ENCODE data around the gene ZFP82.

Gene ZFP82

DNA sequence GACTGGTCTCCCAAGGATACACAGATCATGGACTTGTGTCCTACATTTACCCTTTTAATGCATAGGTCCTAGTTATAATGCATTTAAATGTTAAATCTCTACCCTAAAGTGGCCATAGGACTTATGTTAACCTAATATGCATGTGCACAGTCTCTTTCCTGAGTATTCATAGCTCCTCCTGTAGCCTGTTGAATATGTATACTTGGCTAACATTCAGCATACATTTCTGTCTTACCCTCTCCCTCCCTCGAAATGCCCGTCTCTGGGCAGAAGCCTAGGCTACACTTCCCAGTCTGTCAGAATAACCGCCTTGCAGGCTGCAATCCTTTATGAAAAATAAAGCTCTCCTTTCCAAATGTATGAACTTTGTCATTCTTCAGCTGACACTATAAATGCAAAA lies 13.9 kb downstream of the ZFP82 start:
- no peak for TF ChIP-seq TEAD4 (IDR thresholded peaks at IDR 0.05)
- TF ChIP-seq RAD21 (IDR thresholded peaks at IDR 0.05; ENCODE audit: low read depth) = no peak
- TF ChIP-seq, protein P1, sequence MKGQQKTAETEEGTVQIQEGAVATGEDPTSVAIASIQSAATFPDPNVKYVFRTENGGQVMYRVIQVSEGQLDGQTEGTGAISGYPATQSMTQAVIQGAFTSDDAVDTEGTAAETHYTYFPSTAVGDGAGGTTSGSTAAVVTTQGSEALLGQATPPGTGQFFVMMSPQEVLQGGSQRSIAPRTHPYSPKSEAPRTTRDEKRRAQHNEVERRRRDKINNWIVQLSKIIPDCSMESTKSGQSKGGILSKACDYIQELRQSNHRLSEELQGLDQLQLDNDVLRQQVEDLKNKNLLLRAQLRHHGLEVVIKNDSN (IDR thresholded peaks at IDR 0.05) = no peak
- TF ChIP-seq, protein P2, sequence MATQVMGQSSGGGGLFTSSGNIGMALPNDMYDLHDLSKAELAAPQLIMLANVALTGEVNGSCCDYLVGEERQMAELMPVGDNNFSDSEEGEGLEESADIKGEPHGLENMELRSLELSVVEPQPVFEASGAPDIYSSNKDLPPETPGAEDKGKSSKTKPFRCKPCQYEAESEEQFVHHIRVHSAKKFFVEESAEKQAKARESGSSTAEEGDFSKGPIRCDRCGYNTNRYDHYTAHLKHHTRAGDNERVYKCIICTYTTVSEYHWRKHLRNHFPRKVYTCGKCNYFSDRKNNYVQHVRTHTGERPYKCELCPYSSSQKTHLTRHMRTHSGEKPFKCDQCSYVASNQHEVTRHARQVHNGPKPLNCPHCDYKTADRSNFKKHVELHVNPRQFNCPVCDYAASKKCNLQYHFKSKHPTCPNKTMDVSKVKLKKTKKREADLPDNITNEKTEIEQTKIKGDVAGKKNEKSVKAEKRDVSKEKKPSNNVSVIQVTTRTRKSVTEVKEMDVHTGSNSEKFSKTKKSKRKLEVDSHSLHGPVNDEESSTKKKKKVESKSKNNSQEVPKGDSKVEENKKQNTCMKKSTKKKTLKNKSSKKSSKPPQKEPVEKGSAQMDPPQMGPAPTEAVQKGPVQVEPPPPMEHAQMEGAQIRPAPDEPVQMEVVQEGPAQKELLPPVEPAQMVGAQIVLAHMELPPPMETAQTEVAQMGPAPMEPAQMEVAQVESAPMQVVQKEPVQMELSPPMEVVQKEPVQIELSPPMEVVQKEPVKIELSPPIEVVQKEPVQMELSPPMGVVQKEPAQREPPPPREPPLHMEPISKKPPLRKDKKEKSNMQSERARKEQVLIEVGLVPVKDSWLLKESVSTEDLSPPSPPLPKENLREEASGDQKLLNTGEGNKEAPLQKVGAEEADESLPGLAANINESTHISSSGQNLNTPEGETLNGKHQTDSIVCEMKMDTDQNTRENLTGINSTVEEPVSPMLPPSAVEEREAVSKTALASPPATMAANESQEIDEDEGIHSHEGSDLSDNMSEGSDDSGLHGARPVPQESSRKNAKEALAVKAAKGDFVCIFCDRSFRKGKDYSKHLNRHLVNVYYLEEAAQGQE (IDR thresholded peaks at IDR 0.05; ENCODE audit: low read depth) = no peak
- no peak for TF ChIP-seq NFIC (IDR thresholded peaks at IDR 0.05)
- no peak for TF ChIP-seq EP300 (IDR thresholded peaks at IDR 0.05; ENCODE audit: borderline replicate concordance)
- TF ChIP-seq, protein P3, sequence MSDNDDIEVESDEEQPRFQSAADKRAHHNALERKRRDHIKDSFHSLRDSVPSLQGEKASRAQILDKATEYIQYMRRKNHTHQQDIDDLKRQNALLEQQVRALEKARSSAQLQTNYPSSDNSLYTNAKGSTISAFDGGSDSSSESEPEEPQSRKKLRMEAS (IDR thresholded peaks at IDR 0.05) = no peak
- no peak for TF ChIP-seq FOXM1 (IDR thresholded peaks at IDR 0.05; ENCODE audit: borderline replicate concordance, low read depth)
- TF ChIP-seq CEBPB (IDR thresholded peaks at IDR 0.05) = no peak
- no peak for TF ChIP-seq TCF12 (IDR thresholded peaks at IDR 0.05; ENCODE audit: low read depth)
- no peak for TF ChIP-seq YY1 (IDR thresholded peaks at IDR 0.05; ENCODE audit: low read depth)
- no peak for TF ChIP-seq ZBTB7A (IDR thresholded peaks at IDR 0.05; ENCODE audit: low read depth)
- TF ChIP-seq TAF1 (IDR thresholded peaks at IDR 0.05; ENCODE audit: low read depth) = no peak

DNA sequence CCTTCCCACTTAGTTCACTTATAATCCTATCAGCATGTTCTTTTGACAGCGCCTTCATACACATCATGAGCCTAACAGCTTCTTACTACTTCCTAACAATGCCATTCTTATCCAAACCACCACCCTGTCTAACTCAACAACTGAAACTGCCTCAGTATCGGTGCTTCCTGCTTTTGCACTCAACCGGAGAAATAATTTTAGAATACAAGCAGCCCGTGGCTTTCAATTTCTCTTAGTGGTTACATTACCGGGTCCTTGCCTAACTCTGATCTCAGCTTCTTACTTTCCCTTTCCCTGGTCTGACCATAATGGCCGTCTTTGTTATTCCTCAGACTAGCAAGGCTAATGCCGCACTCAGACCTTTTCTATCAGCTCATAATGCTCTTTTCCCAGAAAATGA lies 17.0 kb downstream of the ZFP82 start:
- TF ChIP-seq EGR1 (IDR thresholded peaks at IDR 0.05) (no peak), CEBPB (IDR thresholded peaks at IDR 0.05) (no peak), FOXM1 (IDR thresholded peaks at IDR 0.05; ENCODE audit: borderline replicate concordance, low read depth) (no peak), TAF1 (IDR thresholded peaks at IDR 0.05; ENCODE audit: low read depth) (no peak), YY1 (IDR thresholded peaks at IDR 0.05; ENCODE audit: low read depth) (no peak), ZBTB7A (IDR thresholded peaks at IDR 0.05; ENCODE audit: low read depth) (no peak), TEAD4 (IDR thresholded peaks at IDR 0.05) (no peak), TCF12 (IDR thresholded peaks at IDR 0.05; ENCODE audit: low read depth) (no peak), EP300 (IDR thresholded peaks at IDR 0.05; ENCODE audit: borderline replicate concordance) (no peak), NFIC (IDR thresholded peaks at IDR 0.05) (no peak), RAD21 (IDR thresholded peaks at IDR 0.05; ENCODE audit: low read depth) (no peak), CREB1 (IDR thresholded peaks at IDR 0.05; ENCODE audit: low read depth) (no peak)
- TF ChIP-seq, protein P1 (IDR thresholded peaks at IDR 0.05) = no peak
- TF ChIP-seq, protein P2 (IDR thresholded peaks at IDR 0.05; ENCODE audit: low read depth) = no peak
- TF ChIP-seq, protein P3 (IDR thresholded peaks at IDR 0.05) = no peak

DNA sequence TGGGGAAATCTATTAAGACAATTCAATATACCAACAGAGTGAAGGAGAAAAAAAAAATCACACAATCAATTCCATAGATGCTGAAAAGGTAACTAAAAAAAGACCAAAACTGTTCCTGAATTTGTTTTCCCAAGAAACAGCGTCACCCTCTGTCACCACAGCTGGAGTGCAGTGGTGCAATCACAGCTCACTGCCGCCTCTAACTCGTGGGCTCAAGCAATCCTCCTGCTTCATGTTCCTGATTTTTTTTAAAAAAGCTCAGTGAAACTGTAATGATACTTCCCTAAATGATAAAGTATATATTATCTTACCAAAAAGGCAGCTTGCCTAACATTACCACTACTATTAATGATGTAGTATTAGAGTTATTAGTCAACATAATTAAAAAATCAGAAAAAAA lies 19.9 kb downstream of the ZFP82 start:
- TF ChIP-seq NFIC (IDR thresholded peaks at IDR 0.05) = no peak
- TF ChIP-seq CREB1 (IDR thresholded peaks at IDR 0.05; ENCODE audit: low read depth) = no peak
- TF ChIP-seq TCF12 (IDR thresholded peaks at IDR 0.05; ENCODE audit: low read depth) = no peak
- TF ChIP-seq, protein P3 (IDR thresholded peaks at IDR 0.05) = no peak
- no peak for TF ChIP-seq EGR1 (IDR thresholded peaks at IDR 0.05)
- no peak for TF ChIP-seq CEBPB (IDR thresholded peaks at IDR 0.05)
- TF ChIP-seq, protein P1 (IDR thresholded peaks at IDR 0.05) = no peak
- no peak for TF ChIP-seq FOXM1 (IDR thresholded peaks at IDR 0.05; ENCODE audit: borderline replicate concordance, low read depth)
- no peak for TF ChIP-seq YY1 (IDR thresholded peaks at IDR 0.05; ENCODE audit: low read depth)
- TF ChIP-seq ZBTB7A (IDR thresholded peaks at IDR 0.05; ENCODE audit: low read depth) = no peak
- TF ChIP-seq TAF1 (IDR thresholded peaks at IDR 0.05; ENCODE audit: low read depth) = no peak
- TF ChIP-seq TEAD4 (IDR thresholded peaks at IDR 0.05) = no peak
- no peak for TF ChIP-seq RAD21 (IDR thresholded peaks at IDR 0.05; ENCODE audit: low read depth)
- TF ChIP-seq, protein P2 (IDR thresholded peaks at IDR 0.05; ENCODE audit: low read depth) = no peak
- no peak for TF ChIP-seq EP300 (IDR thresholded peaks at IDR 0.05; ENCODE audit: borderline replicate concordance)
